Karpas-422 (cell line): ENCODE data around the gene FAM3B. TPM values are rescaled to one million over a fixed set of nuclear protein-coding genes. Genes with fewer than 3 reads are reported as not detected.

Experiments used
- DNase-seq: peaks from one replicate; pipeline ENCODE4 v3.0.0-alpha.2; 2015
- H2AFZ ChIP-seq: fragments of 200-600 bp; sonication (generic); 2 replicates; pipeline ENCODE4 v1.6.1; 2014; ENCODE audit warnings: antibody characterized with exemption, low read length, mixed read lengths
- H3K27ac ChIP-seq: fragments of 200-600 bp; sonication (generic); 2 replicates; pipeline ENCODE4 v1.5.1; 2014; ENCODE audit warnings: mild to moderate bottlenecking, low read length, moderate library complexity
- H3K27me3 ChIP-seq: fragments of 200-600 bp; sonication (generic); 2 replicates; pipeline ENCODE4 v1.6.1; 2014; ENCODE audit warnings: low read length, mixed read lengths
- H3K36me3 ChIP-seq: fragments of 200-600 bp; sonication (generic); 2 replicates; pipeline ENCODE4 v1.6.1; 2014; ENCODE audit warnings: low read length, mixed read lengths; ENCODE audit not compliant: insufficient read depth
- H3K4me1 ChIP-seq: fragments of 200-600 bp; sonication (generic); 2 replicates; pipeline ENCODE4 v1.6.1; 2014; ENCODE audit warnings: mild to moderate bottlenecking, low read length, mixed read lengths
- H3K4me2 ChIP-seq: fragments of 200-600 bp; sonication (generic); 2 replicates; pipeline ENCODE4 v1.6.1; 2014; ENCODE audit warnings: low read length, low read depth, mild to moderate bottlenecking; ENCODE audit not compliant: poor library complexity, severe bottlenecking
- H3K4me3 ChIP-seq: fragments of 200-600 bp; sonication (generic); 2 replicates; pipeline ENCODE4 v1.5.1; 2014; ENCODE audit warnings: mild to moderate bottlenecking, antibody characterized with exemption, low read length, mixed read lengths
- H3K79me2 ChIP-seq: fragments of 200-600 bp; sonication (generic); 2 replicates; pipeline ENCODE4 v1.6.1; 2014; ENCODE audit warnings: mild to moderate bottlenecking, low read length, mixed read lengths
- H3K9ac ChIP-seq: fragments of 200-600 bp; sonication (generic); 2 replicates; pipeline ENCODE4 v1.6.0; 2014; ENCODE audit warnings: low read length
- H3K9me2 ChIP-seq: fragments of 200-600 bp; sonication (generic), shearing (Covaris generic); replicated peaks from 2 replicates; pipeline ENCODE4 v1.6.0; 2014; ENCODE audit warnings: mild to moderate bottlenecking, low read length, moderate library complexity; ENCODE audit not compliant: insufficient read depth
- H3K9me3 ChIP-seq: fragments of 300-700, 200-600 bp; sonication (generic); 2 replicates; pipeline ENCODE4 v1.6.1; 2014; ENCODE audit warnings: low read length, mixed read lengths
- H4K20me1 ChIP-seq: fragments of 200-600 bp; sonication (generic); 2 replicates; pipeline ENCODE4 v1.6.1; 2014; ENCODE audit warnings: mild to moderate bottlenecking, antibody characterized with exemption, low read length, low read depth; ENCODE audit not compliant: insufficient read depth
- total RNA-seq: library from RNA; depleted of rRNA; stranded (reverse); fragments of >200 nt; shearing (Covaris generic); gene quantifications from 2 replicates; pipeline ENCODE4 v1.2.3, GENCODE V29; 2014; ENCODE audit warnings: low replicate concordance

Gene FAM3B
- total RNA-seq, 1 experiment from 2014 or later: not detected

DNA sequence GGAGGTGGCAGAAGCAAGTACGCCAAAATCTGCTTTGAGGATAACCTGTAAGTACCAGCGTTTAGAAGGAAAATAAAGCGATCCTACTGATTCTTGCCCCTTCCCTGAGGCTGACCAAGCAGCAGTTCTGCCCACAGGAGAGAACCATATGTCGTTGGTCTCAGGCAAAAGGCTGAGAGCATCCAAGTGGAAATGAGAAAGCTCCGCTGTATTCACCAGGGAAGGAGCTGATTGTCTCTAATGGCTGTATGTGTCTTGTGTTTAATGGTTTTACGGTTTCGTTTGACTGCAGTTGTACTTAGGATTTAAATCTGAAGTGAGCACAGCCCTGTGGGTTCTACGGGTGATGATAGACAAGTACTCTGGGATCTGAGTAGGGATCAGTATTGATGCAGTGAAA lies 21.9 kb downstream of the FAM3B start:
- no peak overlapping the region for H3K4me3 ChIP-seq
- H3K27ac ChIP-seq: no peak overlapping the region
- H3K4me2 ChIP-seq: no peak overlapping the region
- no peaks in the 10 kb centered on the region for H3K4me1 ChIP-seq
- no peak overlapping the region for H3K9ac ChIP-seq
- no peaks in the 10 kb centered on the region for H3K36me3 ChIP-seq
- H4K20me1 ChIP-seq: no peaks in the 10 kb centered on the region
- no peak for DNase-seq
- H3K9me2 ChIP-seq: no peaks in the 10 kb centered on the region
- H3K79me2 ChIP-seq: no peaks in the 10 kb centered on the region
- 0 out of 2 replicates have a peak, but pooled peaks cover 5% of the 10 kb centered on the region for H3K27me3 ChIP-seq
- H2AFZ ChIP-seq: no peak overlapping the region
- no peaks in the 10 kb centered on the region for H3K9me3 ChIP-seq

DNA sequence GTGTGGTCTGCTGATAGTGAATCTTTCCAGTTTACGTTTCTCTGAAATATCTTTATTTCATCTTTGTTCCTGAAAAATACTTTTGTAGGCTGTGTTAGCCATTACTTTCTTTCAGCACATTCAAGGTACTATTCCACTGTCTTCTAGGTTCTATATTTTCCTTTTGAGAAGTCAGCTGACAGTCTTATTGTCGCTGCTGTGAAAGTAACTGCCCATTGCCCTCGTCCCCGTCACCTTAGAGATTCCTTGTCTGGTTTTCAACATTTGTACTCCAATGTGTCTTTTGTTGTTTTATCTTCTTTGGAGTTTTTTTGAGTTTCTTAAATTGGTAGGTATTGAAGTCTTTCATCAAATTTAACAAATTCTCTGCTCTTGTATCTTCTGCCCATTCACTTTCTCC lies 25.4 kb downstream of the FAM3B start:
- Histone ChIP-seq H3K4me2 (no peak overlapping the region), H3K36me3 (no peaks in the 10 kb centered on the region), H4K20me1 (no peaks in the 10 kb centered on the region)

DNA sequence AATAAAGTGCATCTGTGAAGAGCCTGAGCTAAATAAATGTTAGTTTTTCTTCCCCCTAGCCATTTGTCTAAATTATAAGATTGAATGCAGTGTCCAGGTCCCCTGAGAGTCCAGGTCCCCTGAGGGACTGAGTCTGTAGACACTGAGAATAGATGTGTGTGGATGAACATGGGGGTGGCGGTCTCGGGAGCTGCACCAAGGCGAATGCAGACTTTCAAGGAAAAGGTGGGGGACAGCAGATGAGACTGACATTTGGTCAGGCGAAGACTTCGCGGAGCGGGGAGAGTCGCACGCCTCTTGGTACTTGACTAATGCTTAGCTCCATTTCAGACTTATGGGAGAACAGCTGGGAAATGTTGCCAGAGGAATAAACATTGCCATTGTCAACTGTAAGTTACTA lies 27.5 kb downstream of the FAM3B start:
- H3K27me3 ChIP-seq: no peaks in the 10 kb centered on the region
- H3K36me3 ChIP-seq: no peaks in the 10 kb centered on the region
- H3K9me3 ChIP-seq: no peaks in the 10 kb centered on the region
- H3K4me3 ChIP-seq: no peak overlapping the region
- H4K20me1 ChIP-seq: no peaks in the 10 kb centered on the region
- no peak for DNase-seq
- no peaks in the 10 kb centered on the region for H3K4me1 ChIP-seq
- H2AFZ ChIP-seq: no peak overlapping the region
- no peaks in the 10 kb centered on the region for H3K9me2 ChIP-seq
- H3K9ac ChIP-seq: no peak overlapping the region
- no peaks in the 10 kb centered on the region for H3K79me2 ChIP-seq
- H3K4me2 ChIP-seq: no peak overlapping the region
- no peak overlapping the region for H3K27ac ChIP-seq

More for the DNA sequence above, 25.4 kb downstream of the FAM3B start:
- H3K4me1 ChIP-seq: no peaks in the 10 kb centered on the region
- no peaks in the 10 kb centered on the region for H3K79me2 ChIP-seq
- H3K9me3 ChIP-seq: no peaks in the 10 kb centered on the region
- no peaks in the 10 kb centered on the region for H3K9me2 ChIP-seq
- H3K27me3 ChIP-seq: 0 out of 2 replicates have a peak, but pooled peaks cover 4% of the 10 kb centered on the region
- H3K9ac ChIP-seq: no peak overlapping the region
- H3K4me3 ChIP-seq: no peak overlapping the region
- H2AFZ ChIP-seq: no peak overlapping the region
- no peak for DNase-seq
- H3K27ac ChIP-seq: no peak overlapping the region

DNA sequence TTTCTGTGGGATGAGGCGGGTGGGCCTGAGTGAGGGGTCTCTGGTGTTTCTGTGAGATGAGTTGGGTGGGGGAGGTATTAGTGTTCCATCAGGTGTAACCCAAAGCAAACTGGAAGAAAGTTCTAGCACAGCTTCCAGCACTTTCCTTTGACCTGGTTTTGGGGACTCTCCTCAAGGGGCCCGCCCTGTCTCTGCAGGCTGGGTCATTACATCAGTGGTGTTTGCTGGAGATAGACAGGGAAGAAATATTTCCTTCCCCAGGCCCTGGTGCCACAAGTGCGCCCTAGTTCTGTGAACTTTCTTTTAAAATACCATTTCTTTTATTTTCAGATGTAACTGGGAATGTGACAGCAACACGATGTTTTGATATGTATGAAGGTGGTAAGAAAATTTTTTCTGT lies 28.8 kb downstream of the FAM3B start:
- Histone ChIP-seq H3K27ac (no peak overlapping the region), H3K27me3 (no peaks in the 10 kb centered on the region), H3K4me1 (no peaks in the 10 kb centered on the region), H4K20me1 (no peaks in the 10 kb centered on the region), H3K4me2 (no peak overlapping the region), H3K4me3 (no peak overlapping the region), H3K9me2 (no peaks in the 10 kb centered on the region), H3K9ac (no peak overlapping the region), H3K9me3 (no peaks in the 10 kb centered on the region), H3K79me2 (no peaks in the 10 kb centered on the region), H2AFZ (no peak overlapping the region), H3K36me3 (no peaks in the 10 kb centered on the region)
- DNase-seq: no peak

DNA sequence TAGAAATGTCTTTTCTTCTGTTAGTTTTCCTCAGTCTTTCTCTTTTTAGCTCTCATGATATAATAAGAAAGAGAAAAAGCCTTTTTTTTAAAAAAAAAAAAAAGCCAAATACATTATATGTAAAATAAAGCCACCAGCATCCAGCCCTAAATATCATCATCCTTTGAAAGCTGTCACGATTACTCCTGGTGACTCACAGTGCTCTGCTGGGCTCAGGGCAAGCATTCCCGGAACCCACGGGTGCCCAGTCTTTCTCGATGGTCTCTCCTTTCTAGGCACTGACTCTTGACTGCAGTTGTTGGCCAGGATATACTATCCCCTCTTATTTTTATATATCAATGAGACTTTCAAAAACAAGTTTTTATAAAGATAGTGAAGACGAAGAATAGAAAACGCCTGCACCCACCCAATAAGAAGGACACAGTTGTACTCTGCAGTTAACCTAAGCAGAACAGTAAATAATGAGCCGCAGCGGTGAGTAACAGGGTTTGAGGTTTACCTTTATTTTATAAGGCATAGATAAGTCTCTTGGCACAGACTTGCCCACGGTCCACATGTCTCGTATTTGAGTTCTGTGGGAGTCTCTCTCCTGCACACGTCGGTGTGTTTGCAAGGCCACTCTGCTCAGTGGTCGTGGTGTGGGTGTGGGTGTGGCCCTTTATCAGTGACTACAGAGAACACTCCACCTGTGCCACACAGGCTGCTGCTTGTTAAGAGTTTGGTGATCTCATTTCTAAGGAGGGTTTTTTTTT lies 29.5 kb downstream of the FAM3B start:
- Histone ChIP-seq H3K36me3 (no peaks in the 10 kb centered on the region), H3K27ac (no peak overlapping the region), H3K4me3 (no peak overlapping the region), H3K27me3 (no peaks in the 10 kb centered on the region), H3K9me2 (no peaks in the 10 kb centered on the region), H4K20me1 (no peaks in the 10 kb centered on the region), H3K4me2 (no peak overlapping the region), H3K79me2 (no peaks in the 10 kb centered on the region), H2AFZ (no peak overlapping the region), H3K4me1 (no peaks in the 10 kb centered on the region), H3K9me3 (no peaks in the 10 kb centered on the region), H3K9ac (no peak overlapping the region)
- DNase-seq: no peak

DNA sequence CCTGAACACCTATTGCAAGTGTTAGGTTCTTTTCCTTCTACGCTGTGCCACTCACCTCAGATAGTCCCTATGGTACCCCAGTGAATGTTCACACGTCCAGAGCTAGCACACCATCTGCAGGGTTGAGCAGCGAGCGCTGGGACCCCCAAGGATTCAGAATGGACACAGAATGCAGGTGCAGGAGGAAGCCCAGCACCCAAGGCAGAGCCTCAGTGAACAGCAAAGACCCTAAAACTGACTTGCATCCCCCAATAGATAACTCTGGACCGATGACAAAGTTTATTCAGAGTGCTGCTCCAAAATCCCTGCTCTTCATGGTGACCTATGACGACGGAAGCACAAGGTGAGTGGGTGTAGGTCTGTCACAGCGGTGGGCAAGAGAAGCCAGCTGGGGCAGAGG lies 30.2 kb downstream of the FAM3B start:
- no peaks in the 10 kb centered on the region for H3K79me2 ChIP-seq
- H3K4me1 ChIP-seq: no peaks in the 10 kb centered on the region
- H3K4me3 ChIP-seq: no peak overlapping the region
- no peak overlapping the region for H3K4me2 ChIP-seq
- H3K27me3 ChIP-seq: no peaks in the 10 kb centered on the region
- H3K27ac ChIP-seq: no peak overlapping the region
- DNase-seq: no peak
- no peak overlapping the region for H2AFZ ChIP-seq
- no peaks in the 10 kb centered on the region for H3K9me3 ChIP-seq
- H4K20me1 ChIP-seq: no peaks in the 10 kb centered on the region
- no peaks in the 10 kb centered on the region for H3K9me2 ChIP-seq
- no peaks in the 10 kb centered on the region for H3K36me3 ChIP-seq
- H3K9ac ChIP-seq: no peak overlapping the region

DNA sequence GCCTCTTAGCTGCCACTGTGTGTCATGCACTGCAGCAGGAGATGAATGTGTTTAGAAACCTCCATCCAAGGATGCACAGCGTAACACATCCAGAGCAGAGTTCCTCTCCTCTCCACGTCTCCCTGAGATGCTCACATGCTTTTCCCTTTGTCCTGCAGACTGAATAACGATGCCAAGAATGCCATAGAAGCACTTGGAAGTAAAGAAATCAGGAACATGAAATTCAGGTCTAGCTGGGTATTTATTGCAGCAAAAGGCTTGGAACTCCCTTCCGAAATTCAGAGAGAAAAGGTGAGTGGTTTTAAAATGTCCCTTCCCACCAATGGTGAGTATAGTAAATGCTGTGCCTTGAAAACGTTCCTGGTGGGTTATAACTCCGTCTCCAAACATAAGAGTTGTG lies 31.8 kb downstream of the FAM3B start:
- H2AFZ ChIP-seq: no peak overlapping the region
- no peaks in the 10 kb centered on the region for H3K9me3 ChIP-seq
- no peaks in the 10 kb centered on the region for H3K36me3 ChIP-seq
- H3K9me2 ChIP-seq: no peaks in the 10 kb centered on the region
- no peaks in the 10 kb centered on the region for H4K20me1 ChIP-seq
- H3K79me2 ChIP-seq: no peaks in the 10 kb centered on the region
- H3K27me3 ChIP-seq: no peaks in the 10 kb centered on the region
- no peak overlapping the region for H3K9ac ChIP-seq
- no peak overlapping the region for H3K4me3 ChIP-seq
- H3K27ac ChIP-seq: no peak overlapping the region
- no peaks in the 10 kb centered on the region for H3K4me1 ChIP-seq
- no peak overlapping the region for H3K4me2 ChIP-seq
- DNase-seq: no peak

DNA sequence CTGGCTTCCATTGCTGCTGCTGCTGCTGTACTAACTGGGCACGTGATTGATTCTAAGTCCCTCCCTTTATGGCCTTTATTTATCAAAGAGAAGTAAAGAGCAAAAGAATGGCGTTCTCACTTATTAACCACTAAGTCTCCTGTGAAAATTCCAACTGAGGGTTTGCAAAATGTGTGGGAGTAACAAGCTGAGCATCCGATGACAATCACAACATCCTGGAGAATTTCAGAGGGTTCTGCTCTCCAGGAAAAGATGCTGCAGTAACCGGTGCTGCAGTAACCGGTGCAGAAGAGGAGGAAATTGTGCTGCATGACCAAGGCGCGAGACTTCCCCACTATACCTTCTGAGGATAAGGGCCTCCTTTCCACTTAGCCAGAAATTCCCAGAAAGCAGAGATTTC lies 32.5 kb downstream of the FAM3B start:
- Histone ChIP-seq H3K9ac (no peak overlapping the region), H3K36me3 (no peaks in the 10 kb centered on the region), H3K9me3 (no peaks in the 10 kb centered on the region)

More for the DNA sequence above, 32.5 kb downstream of the FAM3B start:
- Histone ChIP-seq H3K79me2 (no peaks in the 10 kb centered on the region), H3K9me2 (no peaks in the 10 kb centered on the region), H3K27ac (no peak overlapping the region), H3K27me3 (no peaks in the 10 kb centered on the region), H2AFZ (no peak overlapping the region), H3K4me2 (no peak overlapping the region), H3K4me3 (no peak overlapping the region), H3K4me1 (no peaks in the 10 kb centered on the region), H4K20me1 (no peaks in the 10 kb centered on the region)
- DNase-seq: no peak
